Measurements from ENCODE around the gene PARD3B. TPM values are rescaled to one million over a fixed set of nuclear protein-coding genes. Genes with fewer than 3 reads are reported as not detected.

PARD3B gene
- total RNA-seq, 1 donor from 2014 or later, result 28.0 TPM

- no peak for DNase-seq (ENCODE audit: low spot score)
Observed at GRCh38 chr2:204892506-204893255, 347.4 kb downstream of the PARD3B start.

GRCh38 chr2:204896146-204896545 lies 350.9 kb downstream of the PARD3B start:
- DNase-seq (ENCODE audit: low spot score), result no peak

- no peak for DNase-seq (ENCODE audit: low spot score)
Observed at GRCh38 chr2:204897561-204897960, 352.3 kb downstream of the PARD3B start.

DNA sequence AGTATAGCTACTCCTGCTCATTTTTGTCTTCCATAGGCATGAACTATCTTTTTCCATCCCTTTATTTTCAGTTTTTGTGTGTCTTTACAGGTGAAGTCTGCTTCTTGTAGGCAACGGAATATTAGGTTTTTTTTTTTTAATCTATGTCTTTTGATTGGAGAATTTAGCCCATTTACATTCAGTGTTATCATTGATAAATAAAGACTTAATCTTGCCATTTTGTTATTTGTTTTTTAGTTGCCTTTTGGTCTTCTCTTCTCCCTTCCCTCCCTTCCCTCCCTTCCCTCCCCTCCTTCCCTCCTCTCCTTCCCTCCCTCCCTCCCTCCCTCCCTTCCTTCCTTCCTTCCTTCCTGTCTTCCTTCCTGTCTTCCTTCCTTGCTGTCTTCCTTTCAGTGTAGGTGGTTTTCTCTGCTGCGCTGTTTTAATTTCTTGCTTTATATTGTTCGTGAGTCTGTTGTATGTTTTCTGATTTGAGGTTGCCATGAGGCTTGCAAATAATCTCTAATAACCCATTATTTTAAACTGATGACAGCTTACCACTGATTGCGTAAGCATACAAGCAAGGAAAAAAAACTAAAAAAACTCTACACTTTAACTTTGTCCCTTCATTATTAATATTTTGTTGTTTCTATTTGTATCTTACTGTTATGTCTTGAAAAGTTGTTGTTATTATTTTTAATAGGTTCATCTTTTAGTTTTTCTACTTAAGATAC lies 353.8 kb downstream of the PARD3B start:
- DNase-seq (ENCODE audit: low spot score), result no peak

GRCh38 chr2:204899983-204900382 lies 354.7 kb downstream of the PARD3B start:
- DNase-seq (ENCODE audit: low spot score), result no peak

- DNase-seq (ENCODE audit: low spot score), result no peak
Observed at GRCh38 chr2:204900487-204900886, 355.2 kb downstream of the PARD3B start.

GRCh38 chr2:204900910-204901309 lies 355.6 kb downstream of the PARD3B start:
- peak; percentile 24 for DNase-seq (ENCODE audit: low spot score)

DNA sequence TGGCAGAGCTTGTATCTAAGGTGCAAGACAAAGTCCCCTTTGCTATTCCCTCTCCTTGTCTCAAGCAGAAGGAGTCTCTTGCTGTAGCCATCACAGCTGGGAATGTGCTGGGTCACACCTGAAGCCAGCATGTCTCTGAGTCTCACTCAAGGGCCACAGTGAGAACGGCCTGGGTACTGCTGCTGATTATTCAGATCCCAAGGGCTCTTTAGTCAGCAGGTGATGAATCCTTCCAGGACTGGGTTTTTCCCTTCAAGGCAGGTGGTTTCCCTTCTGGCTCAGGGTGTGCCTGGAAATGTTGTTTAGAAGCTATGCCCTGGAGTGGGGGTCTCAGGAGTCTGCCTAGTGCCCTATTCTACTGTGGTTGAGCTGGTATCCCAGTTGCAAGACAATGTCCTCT lies 356.3 kb downstream of the PARD3B start:
- DNase-seq (ENCODE audit: low spot score), result no peak

- no peak for DNase-seq (ENCODE audit: low spot score)
Observed at GRCh38 chr2:204909791-204910190, 364.5 kb downstream of the PARD3B start.

DNA sequence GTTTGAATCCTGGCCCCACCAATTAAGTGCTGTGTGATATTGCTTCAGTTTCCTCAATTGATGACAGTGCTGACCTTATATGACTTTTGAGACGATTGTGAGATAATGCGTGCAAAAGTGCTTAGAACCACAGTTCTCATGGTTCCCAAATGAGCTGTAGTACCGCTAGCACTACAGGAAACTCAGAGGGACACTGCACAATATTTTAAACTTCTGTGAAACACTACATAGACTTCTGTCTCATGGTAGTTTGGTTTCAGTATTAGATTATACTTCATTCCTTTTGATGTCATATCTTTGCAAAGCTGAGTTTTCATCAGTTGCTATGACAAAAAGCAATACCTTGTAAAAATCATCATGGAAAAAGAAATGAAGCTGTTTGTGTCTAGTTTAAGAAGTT lies 368.0 kb downstream of the PARD3B start:
- DNase-seq (ENCODE audit: low spot score), result no peak

- DNase-seq (ENCODE audit: low spot score), result no peak
Observed at GRCh38 chr2:204913854-204914464, 368.7 kb downstream of the PARD3B start.

GRCh38 chr2:204914708-204915107 lies 369.4 kb downstream of the PARD3B start:
- DNase-seq (ENCODE audit: low spot score), result no peak

DNA sequence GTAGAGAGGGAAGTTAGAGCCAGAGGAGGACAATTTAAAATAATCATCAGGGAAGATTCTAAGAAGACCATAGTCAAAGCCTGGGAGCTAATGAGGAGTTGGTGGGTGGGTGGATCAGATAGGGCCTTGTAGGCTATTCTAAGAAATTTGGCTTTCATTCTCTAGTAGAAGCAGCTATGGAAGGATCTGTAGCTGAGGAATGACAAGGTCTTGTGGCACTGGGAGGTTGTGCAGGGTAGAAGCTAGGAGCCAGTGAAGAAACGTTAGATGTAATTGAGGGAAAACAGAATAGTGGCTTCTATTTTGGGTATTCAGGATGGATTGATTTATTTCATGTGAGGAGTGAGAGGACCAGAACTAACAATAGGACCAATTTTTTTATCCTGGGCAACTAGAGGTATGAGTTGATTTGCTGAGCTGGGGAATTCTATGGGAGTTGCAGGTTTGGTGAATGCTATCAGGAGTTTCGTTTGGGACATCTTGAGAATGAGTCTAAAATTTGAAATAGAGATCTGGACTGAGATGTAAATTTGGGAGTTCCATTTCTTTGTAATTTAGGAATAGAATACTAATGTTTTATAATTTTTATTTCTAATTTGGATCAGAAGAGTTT lies 371.9 kb downstream of the PARD3B start:
- no peak for DNase-seq (ENCODE audit: low spot score)

GRCh38 chr2:204920776-204921175 lies 375.5 kb downstream of the PARD3B start:
- DNase-seq (ENCODE audit: low spot score), result no peak

DNA sequence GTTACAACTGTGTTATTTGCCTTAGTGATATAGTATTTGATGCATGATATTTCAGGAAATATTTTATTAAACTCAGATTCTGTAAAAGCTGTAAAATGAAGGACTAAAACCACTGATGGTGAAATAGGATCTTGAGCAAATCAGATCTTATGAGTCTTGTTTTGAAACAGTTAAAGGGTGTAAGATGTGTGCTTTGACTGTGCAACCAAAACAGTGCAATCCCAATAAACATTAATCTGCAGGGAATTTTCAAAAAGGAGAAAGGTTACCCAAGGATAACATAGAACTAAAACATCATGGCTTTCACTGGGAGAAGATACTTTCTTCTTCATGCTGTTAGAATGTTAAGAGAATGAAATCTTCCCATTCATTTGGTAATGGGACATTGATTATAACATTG lies 378.7 kb downstream of the PARD3B start:
- no peak for DNase-seq (ENCODE audit: low spot score)

GRCh38 chr2:204931562-204931961 lies 386.3 kb downstream of the PARD3B start:
- DNase-seq (ENCODE audit: low spot score), result no peak

DNA sequence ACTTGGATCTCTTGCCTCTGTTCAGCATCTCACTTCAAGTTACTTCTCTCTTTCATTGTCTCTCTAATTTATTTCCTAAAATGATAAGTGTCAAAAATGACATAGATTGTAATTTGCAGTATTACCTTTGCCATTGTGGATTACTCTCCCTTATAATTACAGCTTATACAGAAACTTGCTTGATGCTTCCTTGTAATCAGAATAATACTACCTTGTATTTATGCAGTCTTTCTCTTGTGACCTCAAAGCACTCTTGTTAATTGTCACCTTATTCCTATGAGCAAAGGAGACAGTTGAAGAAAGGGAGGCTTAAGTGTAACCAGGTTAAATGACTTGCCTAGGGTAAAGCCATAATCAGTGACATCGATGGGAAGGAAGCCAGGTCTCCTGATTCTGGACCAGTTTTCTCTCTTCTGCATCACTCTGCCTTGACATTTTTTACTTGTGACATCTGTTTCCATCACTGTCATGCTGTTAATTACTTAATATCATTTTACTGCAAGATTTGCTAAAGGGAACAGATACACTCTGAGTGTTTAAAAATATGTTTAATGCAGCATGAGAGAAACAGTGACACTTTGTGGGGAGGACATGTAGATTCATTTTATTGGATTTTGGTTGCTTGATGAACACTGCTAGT lies 388.6 kb downstream of the PARD3B start:
- DNase-seq (ENCODE audit: low spot score), result no peak

GRCh38 chr2:204944927-204945326 lies 399.7 kb downstream of the PARD3B start:
- DNase-seq (ENCODE audit: low spot score), result no peak

DNA sequence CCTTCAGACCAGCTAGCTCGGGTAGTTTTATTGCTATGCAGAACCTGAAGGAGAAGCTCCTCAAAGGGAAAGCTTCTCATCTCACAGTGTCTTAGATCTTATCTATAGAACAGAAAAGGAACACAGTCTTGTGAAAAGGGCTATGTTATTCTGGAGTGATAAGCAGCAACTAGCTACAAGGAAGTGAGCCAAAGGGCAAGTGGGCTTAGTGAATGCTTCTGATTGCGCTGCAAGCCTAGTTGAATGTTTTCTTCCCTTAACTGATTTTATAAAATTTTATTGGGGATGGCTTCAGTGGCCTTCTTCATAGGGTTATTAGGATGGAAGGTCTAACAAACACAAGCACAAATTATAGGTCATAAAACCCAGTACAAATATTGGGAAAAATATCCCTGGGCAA lies 400.1 kb downstream of the PARD3B start:
- no peak for DNase-seq (ENCODE audit: low spot score)

- no peak for DNase-seq (ENCODE audit: low spot score)
Observed at GRCh38 chr2:204946892-204947291, 401.6 kb downstream of the PARD3B start.

DNA sequence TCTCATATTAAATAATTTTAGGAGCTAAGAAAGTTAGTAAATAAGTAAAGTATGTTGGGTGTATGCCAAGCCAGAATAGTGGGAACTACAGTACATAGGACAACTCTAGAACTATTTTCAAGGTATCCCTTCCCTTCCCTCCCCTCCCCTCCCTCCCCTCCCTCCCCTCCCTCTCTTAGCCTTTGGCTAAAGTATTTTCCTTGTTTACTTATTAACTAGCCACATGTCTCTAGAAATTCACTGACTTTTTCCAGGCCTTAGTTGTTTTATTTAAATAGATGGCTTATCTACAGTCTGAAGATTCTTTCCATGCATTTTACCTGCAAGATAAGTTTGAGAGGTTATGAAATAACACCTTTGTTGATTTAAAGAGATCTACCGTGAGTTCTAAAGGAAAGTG lies 402.1 kb downstream of the PARD3B start:
- no peak for DNase-seq (ENCODE audit: low spot score)

All from mucosa of gallbladder (tissue), 1 donor.